Hematopoietic multipotent progenitor cell (in vitro differentiated cells): ENCODE measurements around the gene FMN2. TPM values are rescaled to one million over a fixed set of nuclear protein-coding genes. Genes with fewer than 3 reads are reported as not detected.

ENCODE experiments used
- DNase-seq, 3 donors: peaks; one replicate each; pipeline ENCODE4 v3.0.0-alpha.2; 2011 to 2015; ENCODE audit warnings: low read depth in 2 of 3, low spot score in 2 of 3
- total RNA-seq: library from RNA; depleted of rRNA; stranded (reverse); fragments of >200 nt; gene quantifications from one replicate; pipeline ENCODE4 v1.2.3, GENCODE V29; 2012

The FMN2 gene
- total RNA-seq, 1 donor = not detected

DNA sequence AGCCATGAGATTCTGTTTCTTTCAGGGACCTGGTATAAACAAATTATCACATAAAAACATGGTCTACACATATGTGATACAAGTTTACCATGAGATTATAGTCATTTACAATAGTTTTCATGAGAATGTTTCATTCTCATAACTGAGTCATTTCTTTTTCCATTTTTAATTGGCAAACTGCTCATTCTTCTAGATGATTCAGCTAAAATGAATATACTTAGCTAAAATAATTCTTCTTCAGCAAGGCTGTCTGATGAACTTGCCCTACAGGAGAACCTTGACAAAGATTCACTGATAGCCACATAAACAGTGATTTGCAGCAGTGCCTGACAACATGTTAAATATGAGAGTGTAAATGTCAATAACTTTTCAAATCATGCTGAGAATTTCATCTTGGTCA lies 253.2 kb downstream of the FMN2 start:
- no peak for DNase-seq

GRCh38 chr1:240349695-240350094 lies 258.0 kb downstream of the FMN2 start:
- DNase-seq = no peak

GRCh38 chr1:240350910-240351331 lies 259.2 kb downstream of the FMN2 start:
- DNase-seq = no peak

DNA sequence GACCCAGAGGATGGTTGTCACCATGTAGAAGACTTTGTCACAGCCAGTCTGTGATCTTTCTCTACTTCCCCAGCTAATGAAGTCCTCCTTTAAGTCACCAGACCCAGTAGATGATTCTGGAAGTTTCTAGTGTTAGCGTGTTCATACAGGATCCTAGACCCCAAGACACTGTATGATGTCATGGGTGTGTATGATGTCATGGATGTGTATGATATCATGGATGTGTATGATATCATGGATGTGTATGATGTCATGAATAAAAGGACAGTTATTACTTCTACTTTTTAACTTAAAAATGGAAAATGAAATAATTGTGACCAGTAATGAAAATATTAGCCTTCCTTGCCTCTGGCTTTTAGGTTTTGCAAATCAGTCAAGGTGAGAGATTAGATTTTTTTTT lies 260.0 kb downstream of the FMN2 start:
- no peak for DNase-seq

GRCh38 chr1:240352769-240353168 lies 261.1 kb downstream of the FMN2 start:
- DNase-seq = no peak

GRCh38 chr1:240356568-240356967 lies 264.9 kb downstream of the FMN2 start:
- no peak for DNase-seq

DNA sequence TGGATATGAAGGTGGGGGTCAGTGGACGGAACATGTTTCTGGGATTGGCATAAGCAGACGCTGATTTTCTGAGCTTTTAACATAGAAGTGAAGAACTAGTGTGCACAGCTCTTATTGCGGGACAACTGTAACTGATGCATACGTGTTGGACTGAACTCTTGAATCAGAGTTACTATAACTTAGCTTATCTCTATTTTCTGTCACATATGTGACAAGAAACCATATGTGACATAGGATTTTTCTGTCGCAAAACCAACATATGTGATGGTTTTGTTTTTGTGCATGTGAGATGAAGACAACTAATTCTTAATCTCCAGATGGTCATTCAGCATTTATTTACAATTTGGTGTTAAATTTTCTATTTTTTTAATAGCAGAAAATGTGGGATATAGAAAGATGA lies 270.4 kb downstream of the FMN2 start:
- no peak for DNase-seq

DNA sequence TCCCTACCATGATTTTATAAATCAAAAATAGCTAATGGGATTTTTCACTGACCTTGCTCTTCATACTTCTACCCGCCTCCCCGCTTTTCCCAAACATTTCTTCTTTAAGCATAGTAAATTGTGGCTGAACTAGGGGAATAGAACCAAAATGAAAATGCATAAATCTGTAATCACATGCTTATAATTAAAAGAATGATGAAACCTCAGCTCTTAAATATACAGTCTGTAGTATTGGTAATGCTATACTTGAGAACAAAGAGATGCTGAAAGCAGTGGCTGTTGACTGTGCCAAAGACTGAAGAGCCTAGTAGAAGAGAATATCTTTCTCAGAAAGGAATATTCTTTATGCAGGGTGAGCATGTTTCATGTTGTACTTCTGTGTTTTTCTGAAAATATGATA lies 271.1 kb downstream of the FMN2 start:
- no peak for DNase-seq

DNA sequence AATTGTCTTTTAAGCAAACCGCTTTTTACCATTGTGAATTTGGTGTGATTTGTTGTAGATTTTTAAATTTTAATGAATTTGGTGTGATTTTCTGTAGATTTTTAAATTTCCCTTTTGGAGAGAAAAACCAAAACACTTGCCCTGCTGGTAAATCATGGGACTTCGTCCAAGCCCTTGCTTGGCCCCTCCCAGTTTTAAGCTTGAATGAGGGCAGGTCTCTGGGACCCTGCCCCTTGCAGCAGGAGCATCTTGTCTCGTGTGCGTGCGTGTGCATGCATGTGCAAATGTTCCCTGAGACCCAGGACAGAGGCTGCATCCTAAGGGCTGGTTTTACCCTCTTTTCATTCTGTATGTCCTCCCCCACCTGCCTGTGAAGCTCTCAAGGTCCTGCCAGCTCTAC lies 271.6 kb downstream of the FMN2 start:
- no peak for DNase-seq

DNA sequence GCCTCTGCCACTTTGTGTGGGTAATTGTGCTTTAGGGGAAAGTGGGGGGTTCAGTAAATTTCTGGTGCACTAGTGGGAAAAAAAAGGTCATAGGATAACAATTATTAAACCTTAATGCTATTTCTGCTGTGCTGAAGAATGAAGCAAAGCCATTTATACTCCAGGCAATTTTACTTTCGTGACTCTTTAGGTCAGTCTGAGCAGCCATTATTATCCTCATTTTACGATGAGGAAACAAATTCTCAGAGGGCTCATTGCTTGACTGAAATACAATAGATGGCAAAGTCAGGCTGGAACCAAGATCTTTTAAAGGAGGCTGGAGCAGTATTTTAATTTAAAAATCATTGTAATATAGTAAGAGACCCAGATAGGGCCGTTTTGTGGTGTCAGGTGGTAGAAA lies 272.2 kb downstream of the FMN2 start:
- no peak for DNase-seq

DNA sequence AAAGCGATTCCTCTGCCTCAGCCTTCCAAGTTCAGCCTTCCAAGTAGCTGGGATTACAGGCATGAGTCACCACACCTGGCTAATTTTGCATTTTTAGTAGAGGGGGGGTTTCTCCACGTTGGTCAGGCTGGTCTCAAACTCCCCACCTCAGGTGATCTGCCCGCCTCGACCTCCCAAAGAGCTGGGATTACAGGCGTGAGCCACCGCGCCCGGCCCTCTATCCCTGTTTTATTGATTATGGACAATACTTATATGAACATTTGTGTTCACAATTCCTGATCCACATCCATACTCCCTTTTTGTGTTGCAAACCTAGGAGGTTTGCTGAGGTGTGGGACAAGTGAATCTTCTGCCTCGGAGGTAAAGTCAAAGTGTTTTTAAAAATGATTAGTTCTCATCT lies 275.0 kb downstream of the FMN2 start:
- no peak for DNase-seq

- no peak for DNase-seq
Observed at GRCh38 chr1:240385551-240385950, 293.9 kb downstream of the FMN2 start.

- DNase-seq = no peak
Observed at GRCh38 chr1:240385985-240386978, 294.6 kb downstream of the FMN2 start.

- no peak for DNase-seq
Observed at GRCh38 chr1:240387051-240387450, 295.4 kb downstream of the FMN2 start.

GRCh38 chr1:240391660-240392260 lies 300.1 kb downstream of the FMN2 start:
- DNase-seq = no peak

DNA sequence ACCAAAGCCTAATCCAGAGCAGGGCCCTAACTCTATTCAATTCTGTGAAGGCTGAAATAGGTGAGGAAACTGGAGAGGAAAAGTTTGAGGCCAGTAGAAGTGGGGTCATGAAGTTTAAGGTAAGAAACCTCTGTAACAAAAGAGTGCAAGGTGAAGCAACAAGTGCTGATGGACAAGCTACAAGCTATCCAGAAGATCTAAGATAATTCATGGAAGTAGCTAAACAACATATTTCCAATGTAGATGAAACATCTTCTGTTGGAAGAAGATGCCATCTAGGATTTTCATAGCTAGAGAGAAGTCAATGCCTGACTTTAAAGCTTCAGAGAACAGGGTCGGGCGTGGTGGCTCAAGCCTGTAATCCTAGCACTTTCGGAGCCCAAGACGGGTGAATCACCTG lies 302.7 kb downstream of the FMN2 start:
- DNase-seq = no peak

- DNase-seq = no peak
Observed at GRCh38 chr1:240395336-240395735, 303.7 kb downstream of the FMN2 start.

GRCh38 chr1:240399381-240399780 lies 307.7 kb downstream of the FMN2 start:
- DNase-seq = no peak

DNA sequence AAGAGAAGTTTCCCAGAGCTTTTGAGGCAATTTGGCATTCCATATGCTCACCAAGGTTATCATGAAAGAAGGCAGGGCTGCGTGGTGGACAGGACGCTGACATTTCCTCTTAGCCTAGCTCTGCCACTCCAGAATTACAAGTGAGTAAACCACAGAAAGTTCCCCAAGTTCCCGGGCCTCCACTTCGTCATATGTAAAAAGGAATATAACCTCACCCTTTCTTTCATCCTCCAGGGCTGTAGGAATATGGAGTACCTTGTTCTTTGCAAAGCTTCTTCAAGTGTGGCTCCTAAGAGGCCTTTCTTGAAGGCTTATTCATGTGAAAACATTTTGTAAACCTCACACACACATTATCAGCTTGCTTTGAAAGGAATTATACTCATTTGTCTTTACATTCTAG lies 310.0 kb downstream of the FMN2 start:
- DNase-seq = no peak

- DNase-seq = no peak
Observed at GRCh38 chr1:240402326-240402725, 310.6 kb downstream of the FMN2 start.

DNA sequence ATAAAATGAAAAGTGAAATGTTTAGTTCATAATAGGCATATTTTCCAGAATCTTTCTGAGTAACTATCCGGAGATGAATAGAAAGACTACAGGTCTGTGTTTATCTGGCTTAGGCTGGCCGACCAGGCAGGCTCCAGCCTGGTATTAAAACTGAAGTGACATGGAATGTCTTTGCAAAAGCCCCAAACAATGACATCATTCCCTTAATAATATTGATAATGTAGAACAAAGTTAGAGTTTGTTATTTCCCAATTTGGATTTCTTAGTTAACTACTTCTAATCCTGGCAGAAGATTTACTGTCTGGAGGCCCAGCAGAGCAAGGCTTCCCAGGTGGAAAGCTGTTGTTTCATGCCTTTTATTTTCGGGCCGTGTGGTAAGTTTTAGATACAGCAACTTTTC lies 312.6 kb downstream of the FMN2 start:
- no peak for DNase-seq

DNA sequence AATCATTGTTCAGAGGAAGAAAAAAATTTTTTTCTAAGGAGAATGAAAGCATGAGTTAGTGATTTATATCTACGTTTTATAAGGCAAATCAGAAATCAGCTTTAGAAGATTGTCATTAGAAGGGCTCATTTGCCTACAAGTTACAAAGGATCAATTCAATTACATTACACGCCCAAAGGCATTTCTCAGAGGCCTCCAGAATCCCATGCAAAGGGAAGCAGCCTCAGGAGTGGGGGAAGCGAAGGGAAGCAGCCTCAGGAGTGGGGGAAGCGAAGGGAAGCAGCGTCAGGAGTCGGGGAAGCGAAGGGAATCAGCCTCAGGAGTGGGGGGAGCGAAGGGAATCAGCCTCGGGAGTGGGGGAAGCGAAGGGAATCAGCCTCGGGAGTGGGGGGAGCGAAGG lies 314.1 kb downstream of the FMN2 start:
- no peak for DNase-seq
